Cerebellar nuclear complex (tissue), 1 donor: ENCODE results near the gene PHC1.
"Not testable (repeated sequence)": the region's sequence is repeated elsewhere in the genome, so short reads cannot be mapped to it uniquely, and the experiment has no call there.

Source experiments
- DNase-seq, 2 experiments: peaks; one replicate each; lab custom pipeline; 2025; lab: John Stamatoyannopoulos, UW

The PHC1 gene

GRCh38 chr12:8914033-8914715 lies at the start of gene PHC1:
PHC1 (plus strand) TSS chr12:8914509; CDS start chr12:8917678, 3,169 bp downstream.
- peak; percentile 12 to 60 for DNase-seq

- no peak for DNase-seq
Observed at GRCh38 chr12:8866429-8866828, 47.9 kb upstream of the PHC1 start.

- no peak for DNase-seq
Observed at GRCh38 chr12:8867009-8867408, 47.3 kb upstream of the PHC1 start.

GRCh38 chr12:8867786-8868185 lies 46.5 kb upstream of the PHC1 start:
- no peak for DNase-seq

- no peak for DNase-seq
Observed at GRCh38 chr12:8870586-8870985, 43.7 kb upstream of the PHC1 start.

GRCh38 chr12:8871068-8871467 lies 43.2 kb upstream of the PHC1 start:
- DNase-seq = no peak

DNA sequence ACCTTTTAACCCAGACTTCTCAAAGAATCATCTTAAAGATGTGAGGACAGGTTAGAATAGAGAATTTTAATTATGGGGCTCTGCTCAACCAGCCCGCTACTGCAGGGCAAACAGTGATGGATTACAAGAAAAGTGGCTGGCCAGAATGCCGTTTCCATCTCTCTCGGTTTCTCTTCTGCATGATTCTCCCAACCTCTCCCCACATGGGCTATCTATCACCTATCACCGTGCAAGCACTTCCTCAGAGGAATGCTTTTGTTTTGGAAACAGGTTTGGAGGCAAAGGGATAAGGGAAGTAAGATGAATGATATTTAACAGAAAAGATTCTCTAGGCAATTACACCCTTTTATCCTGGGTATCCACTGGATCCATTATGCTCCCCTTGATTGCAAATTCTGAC lies 37.4 kb upstream of the PHC1 start:
- DNase-seq = no peak

GRCh38 chr12:8886502-8887284 lies 27.6 kb upstream of the PHC1 start:
- no peak for DNase-seq

DNA sequence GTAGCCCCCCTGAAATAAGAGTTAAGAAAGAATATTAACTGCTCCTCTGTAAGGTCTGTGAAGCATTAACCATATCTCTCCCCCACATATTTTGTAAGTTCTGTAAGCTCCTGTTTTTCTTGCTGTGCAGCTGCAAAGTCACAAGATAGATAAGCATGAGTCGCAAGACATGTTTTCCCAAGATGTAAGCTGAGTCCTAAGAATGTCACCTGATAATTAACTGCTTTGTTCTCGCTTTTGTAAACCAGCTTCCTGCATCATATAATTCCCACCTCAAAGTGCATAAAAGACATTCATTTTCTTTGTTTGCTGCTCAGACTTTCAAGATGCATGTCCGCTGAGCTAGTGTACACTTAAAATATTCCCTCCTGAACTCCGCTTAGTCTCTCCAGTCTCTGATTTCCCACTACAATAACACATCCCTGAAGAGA lies 27.0 kb upstream of the PHC1 start:
- DNase-seq = no peak

DNA sequence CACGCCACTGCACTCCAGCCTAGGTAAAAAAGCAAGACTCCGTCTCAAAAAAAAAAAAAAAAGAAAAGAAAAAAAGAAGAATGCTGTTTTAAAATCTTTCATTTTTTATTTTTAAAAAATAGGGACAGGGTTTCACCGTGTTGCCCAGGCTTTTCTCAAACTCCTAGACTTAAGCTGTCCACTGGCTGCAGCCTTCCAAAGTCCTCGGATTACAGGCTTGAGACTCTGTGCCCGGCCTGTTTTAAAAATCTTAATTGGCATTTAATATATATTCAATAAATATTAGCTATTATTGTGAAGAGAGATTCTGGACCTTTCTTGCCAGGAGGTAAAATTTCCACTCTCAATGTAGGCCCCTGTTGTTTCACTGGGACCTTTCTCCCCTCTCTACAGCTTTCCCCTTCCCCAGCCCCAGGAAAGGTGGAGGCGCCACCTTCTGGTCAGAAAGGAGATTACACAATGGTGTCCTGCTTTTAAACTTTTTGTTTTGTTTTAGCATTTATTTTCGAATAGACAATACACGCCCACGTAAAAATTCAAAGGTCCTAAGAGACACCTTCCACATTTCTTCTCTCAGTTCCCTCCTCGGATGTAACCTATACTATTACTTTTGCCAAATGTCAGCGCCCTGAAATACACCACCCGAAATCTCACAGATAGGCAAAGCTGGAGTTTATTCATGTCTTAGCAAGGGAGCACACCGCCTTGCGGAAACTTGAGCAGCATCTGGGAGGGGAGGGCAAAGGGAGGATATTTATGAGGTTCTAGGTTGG lies 23.8 kb upstream of the PHC1 start:
- DNase-seq = no peak

- DNase-seq = no peak
Observed at GRCh38 chr12:8891976-8892375, 22.3 kb upstream of the PHC1 start.

DNA sequence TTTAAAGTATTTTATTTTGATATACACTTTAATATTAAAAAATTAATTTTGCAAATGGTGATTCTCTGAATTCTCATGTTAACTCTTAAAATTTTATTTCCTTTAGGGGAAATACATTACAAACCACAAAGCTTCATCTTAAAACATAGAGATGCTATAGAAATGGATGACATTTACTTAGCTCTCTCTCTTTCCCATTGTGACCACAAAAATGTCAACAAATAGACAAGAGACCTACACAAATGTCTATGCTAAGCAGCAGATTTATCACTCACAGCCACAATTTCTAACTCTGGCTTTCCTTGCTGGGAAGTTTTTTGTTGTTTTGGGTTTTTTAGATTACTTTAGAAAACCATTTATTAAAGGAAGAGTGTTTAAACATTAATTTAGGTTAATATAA lies 19.9 kb upstream of the PHC1 start:
- no peak for DNase-seq

DNA sequence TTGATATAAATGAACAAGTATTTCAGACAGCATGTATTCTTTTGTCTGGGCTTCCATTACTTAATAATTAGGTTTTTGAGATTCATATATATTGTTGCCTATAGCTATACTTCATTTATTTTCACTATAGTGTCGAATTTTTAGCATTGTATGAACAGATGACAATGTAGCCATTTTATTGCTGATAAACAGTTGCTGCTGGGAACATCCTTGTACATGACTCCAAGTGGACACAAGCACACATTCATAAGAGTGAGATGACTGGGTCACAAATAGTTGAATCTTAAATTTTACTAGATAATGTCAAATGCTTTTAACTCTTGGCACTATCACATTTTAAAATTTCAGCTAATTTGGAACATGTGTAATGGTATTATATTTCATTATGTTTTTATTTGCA lies 19.3 kb upstream of the PHC1 start:
- no peak for DNase-seq

- no peak for DNase-seq
Observed at GRCh38 chr12:8897081-8897480, 17.2 kb upstream of the PHC1 start.

- DNase-seq = no peak
Observed at GRCh38 chr12:8899830-8900229, 14.5 kb upstream of the PHC1 start.

GRCh38 chr12:8902703-8903102 lies 11.6 kb upstream of the PHC1 start:
- not testable (repeated sequence) for DNase-seq

GRCh38 chr12:8903646-8904045 lies 10.7 kb upstream of the PHC1 start:
- no peak for DNase-seq

DNA sequence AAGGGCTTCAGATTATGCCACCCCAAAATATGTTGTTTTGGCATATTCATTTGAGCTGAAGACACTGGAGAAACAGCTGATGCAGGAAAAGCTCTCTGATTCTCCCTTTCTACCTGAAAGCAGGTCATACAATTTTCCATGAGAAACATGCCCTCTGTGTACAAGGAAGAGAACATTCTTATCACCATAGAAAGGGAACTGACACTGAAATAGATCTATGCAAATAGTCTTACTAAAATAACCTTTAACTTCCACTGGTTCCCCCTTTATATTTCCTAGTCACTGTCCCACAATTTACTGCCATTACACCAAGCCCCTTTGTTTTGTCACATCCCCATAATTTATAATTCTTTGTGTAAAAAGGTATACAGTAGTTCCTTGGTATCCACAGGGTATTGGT lies 9.6 kb upstream of the PHC1 start:
- DNase-seq = no peak

- no peak for DNase-seq
Observed at GRCh38 chr12:8905546-8905945, 8.8 kb upstream of the PHC1 start.

DNA sequence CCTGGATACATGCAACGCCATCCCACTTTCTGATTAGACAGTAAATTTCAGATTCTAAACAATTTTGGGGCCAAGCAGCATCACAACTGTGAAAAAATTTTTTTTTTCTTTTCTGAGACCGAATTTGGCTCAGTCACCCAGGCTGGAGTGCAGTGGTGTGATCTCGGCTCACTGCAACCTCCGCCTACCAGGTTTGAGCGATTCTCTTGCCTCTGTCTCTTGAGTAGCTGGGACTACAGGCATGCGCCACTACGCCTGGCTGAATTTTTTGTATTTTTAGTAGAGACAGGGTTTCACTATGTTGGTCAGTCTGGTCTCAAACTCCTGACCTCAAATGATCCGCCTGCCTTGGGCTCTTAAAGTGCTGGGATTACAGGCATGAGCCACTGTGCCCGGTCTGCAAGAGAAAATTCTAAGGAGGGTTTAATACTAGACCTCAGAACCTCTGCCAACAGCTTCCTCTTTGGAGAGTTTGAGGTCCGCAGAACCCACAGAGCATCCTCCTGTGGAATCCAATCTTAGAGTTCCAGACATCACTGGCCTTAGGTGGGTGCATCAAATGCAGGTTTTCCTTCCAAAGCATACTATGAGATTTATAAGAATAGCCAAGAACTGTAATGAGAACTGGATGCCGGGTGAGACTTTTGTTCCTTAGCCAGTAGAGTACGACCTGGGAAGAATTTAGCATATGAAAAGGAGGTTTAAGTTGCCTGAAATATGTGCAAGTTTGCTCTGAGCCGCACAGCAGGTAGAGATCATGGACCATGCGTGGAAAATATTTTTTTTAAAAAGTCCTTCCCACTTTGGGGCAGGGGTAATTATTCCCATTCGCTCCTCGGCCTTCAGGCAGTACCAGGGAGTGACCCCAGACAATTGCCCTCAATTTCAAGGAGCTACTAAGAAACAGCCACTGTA lies 7.8 kb upstream of the PHC1 start:
- no peak for DNase-seq

- DNase-seq = no peak
Observed at GRCh38 chr12:8907513-8907912, 6.8 kb upstream of the PHC1 start.

DNA sequence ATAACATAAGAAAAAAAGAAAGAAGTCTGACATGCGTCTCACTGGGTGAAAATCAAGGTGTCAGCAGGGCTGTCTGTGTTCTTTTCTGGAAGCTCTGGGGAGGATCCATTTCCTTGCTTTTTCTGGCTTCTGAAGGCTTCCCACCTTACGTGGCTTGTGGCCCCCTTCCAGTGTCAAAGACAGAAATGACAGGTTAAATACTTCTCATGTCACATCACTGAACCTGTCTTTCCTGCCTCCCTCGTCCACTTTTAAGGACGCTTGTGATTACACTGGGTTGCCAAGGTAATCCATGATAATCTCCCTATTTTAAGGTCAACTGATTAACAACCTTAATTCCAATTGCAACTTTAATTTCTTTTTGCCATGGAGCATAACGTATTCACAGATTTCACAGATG lies 4.6 kb upstream of the PHC1 start:
- no peak for DNase-seq
